GM21619 (cell line): ENCODE results near the gene COL9A3.

Source experiments
- ATAC-seq: cut with Tn5 transposase; IDR thresholded peaks from one replicate; pipeline ENCODE4 v1.9.1; 2021; ENCODE audit not compliant: unreplicated experiment

Gene COL9A3

DNA sequence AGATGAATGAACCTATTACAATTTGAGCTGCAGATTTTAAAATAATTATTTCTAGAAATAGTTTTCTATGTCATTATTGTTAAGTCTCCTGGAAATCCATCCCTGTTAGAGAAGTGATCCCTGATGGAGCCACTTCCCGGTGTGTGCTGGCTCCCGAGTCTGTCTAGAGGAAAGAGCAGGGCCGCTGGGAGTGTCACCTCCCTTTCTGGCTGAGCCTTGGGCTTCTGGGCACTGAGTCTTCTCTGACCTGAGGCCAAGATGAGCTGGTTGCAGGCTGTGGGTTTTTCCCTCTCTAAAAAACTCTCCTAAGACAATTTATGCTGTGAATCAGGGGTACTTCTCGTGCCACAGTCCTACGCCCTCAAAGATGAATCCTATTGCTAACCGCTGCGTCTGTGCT is 73.6 kb downstream of the COL9A3 start:
- ATAC-seq = no peak
